GM19452 (cell line): ENCODE data around the gene DYNC2I2.
A peak's percentile ranks its signal among the peaks of the same experiment; 100 is the strongest.
"Not testable (repeated sequence)": the region's sequence is repeated elsewhere in the genome, so short reads cannot be mapped to it uniquely, and the experiment has no call there.

Experiments
- ATAC-seq: cut with Tn5 transposase; IDR thresholded peaks from one replicate; pipeline ENCODE4 v1.9.1; 2021; ENCODE audit not compliant: unreplicated experiment

DYNC2I2 gene

DNA sequence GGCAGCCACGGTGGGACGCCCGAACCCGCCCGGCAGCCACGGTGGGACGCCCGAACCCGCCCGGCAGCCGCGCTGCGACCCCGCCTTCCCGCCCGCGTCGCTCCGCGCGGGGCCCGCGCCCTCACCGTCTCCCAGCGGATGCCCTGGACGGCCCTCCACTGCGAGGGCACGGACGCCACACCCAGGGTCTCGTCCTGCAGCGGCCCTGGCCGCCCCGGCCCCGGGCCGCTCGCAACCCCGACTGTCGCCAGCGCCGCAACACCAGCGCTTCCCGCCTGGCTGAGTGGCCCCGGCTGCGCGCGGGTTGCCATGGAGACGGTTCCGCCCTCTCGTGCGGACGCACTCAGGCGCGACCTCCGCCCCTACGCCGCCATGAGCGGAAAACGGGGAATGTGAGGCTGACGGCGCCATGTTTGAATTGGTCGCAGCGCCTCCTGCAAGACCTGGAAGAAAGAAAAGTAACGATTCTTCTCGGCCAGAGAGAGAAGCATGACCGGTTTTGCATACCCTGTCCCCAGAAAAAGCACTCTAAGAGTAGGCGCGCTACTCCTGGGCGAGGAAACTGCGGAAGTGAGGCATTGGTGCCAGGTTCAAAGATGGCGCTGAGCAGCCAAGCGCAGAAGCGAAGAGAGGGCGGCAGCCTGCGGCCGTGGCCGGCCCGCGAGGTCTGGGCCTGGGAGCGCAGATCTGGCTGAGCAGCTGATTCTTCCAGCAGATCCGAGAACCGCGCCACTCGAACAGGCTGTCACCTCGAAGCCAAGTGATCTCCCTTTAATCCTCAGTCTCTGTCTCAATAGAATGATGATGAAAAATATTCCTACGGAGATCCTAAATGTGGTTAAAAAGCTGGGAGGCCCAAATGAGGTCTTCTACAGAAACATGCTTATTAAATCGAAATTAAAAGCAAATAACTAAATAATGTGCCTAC is at the start of gene DYNC2I2:
DYNC2I2 (minus strand) TSS at position 432 of the 928 bp plus-strand sequence; CDS start at position 311, 121 bp downstream.
- ATAC-seq, result peak; percentile 51

DNA sequence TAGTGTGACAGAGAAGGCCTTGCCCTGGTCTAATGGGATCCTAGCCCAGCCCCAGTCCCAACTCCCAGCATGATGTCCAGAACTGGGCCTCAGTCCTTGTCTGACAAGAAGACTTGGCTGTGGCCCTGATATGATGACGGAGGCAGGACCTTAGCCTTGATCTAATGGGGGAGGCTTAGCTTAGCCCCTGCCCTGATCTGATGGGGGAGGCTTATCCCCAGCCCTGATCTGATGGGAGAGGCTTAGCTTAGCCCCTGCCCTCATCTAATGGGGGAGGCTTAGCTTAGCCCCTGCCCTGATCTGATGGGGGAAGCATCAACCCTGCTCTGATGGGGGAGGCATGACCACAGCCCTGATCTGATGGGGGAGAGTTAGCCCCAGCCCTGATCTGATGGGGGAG is 49.4 kb upstream of the DYNC2I2 start:
- ATAC-seq, result no peak

DNA sequence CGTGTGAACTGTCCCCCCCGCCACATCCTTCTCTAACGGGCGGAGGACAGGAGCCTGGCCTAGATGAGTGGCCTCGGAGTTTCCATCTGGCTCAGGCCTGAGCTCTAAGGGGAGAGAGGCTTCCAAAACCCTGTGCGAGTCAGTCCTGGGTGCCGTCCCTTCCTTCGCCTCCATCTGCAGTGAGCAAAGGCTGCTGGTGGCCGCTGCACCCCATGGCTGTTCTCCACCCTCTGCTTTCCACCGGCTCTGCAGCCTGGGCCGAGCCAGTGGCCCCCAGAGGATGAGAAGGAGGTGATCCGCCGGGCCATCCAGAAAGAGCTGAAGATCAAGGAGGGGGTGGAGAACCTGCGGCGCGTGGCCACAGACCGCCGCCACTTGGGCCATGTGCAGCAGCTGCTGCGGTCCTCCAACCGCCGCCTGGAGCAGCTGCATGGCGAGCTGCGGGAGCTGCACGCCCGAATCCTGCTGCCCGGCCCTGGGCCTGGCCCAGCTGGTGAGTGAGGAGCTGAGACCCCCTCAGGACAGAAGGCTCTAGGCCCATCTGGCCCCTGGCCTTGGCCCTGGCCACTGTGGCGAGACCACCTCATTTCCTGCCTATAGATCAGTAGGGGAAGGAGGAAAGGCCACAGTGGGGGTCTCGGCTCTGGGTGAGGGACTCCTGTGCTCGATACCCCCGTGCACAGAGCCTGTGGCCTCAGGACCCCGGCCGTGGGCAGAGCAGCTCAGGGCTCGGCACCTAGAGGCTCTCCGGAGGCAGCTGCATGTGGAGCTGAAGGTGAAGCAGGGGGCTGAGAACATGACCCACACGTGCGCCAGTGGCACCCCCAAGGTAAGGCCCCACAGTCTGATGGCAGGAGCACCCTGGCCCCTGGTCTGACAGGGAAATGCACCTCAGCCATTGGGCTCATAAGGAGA is 48.7 kb upstream of the DYNC2I2 start:
- no peak for ATAC-seq

DNA sequence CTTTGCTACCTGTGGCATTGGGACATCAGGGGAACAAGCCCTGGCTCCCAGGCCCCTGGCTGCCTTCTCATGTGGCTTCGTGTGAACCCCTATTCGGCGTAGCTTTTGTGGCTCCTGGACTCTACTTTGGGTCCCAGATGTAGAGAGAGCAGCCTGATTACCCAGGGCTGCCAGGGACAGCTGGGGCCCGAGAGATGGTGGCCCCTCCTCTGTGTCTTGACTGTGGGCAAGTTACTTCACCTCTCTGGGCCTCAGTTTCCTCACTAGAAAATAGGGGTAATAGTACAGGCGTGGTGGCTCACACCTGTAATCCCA is 47.7 kb upstream of the DYNC2I2 start:
- no peak for ATAC-seq

DNA sequence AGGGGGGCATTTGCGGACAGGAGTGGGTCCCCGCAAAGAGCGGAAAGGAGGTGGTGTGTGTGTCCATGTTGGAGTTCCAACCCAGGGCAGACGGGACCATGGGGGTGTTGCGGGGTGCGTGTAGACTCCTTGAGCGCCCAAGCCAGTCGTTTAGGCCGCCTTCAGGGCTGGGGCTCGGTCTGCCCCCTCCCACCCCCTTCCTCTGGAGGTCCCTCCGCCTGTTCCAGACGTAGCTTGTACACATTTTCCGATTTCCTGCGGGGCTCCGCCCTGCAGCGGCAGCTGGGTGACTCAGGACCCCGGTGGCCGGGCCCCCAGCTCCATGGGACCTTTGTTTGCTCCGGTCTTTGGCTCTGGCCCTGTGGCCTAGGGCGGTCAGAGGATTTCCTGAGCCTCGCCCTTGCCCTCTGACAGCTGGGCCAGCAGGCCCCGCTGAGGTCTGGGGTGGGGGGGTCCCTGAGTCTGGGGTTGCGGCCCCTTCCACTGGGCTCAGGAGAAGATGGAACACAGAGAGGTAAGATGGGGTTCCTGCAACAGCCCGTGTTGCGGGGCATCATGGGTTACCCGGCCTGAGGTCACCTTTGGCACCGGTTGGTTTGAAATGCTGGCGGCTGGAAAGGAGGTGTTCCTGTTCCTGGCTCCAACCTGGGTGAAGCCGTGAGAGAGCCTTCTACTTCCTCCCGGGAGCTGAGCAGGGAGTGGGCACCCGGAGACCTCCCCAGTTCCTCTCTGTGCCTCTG is 47.1 kb upstream of the DYNC2I2 start:
- no peak for ATAC-seq

DNA sequence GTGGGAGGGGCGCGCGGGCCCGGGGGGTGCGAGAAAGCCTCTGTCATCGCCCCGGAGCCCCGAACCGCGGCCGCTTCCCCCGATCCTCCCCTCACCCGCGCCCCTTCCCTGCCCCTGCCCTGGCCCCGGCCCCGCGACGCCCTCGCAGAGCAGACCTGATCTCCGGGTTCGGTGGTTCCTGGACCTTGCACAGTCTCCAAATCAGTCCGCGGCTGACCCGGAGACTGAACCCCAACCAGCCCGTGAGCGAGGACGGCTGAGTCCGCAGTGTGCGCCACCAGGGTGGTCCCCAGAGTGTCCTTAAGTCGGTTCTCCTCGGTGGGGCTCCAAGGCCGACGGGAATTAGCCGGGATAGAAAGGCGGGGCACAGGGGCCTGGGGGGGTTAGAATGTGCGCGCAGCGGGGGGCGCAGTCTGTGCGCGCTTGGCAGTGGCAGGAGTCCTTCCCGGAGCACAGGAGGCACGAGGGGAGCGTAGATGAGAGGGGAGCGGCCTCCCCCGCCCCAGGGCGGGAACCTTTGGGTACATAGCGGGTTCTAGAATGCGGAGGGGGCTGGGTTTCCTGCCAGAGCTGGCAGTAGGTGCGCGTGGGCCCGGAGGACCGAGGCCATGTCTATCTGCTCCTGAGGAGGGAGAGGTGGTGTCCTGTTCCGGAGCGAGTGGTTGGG is 46.4 kb upstream of the DYNC2I2 start:
- ATAC-seq, result peak; percentile 25

DNA sequence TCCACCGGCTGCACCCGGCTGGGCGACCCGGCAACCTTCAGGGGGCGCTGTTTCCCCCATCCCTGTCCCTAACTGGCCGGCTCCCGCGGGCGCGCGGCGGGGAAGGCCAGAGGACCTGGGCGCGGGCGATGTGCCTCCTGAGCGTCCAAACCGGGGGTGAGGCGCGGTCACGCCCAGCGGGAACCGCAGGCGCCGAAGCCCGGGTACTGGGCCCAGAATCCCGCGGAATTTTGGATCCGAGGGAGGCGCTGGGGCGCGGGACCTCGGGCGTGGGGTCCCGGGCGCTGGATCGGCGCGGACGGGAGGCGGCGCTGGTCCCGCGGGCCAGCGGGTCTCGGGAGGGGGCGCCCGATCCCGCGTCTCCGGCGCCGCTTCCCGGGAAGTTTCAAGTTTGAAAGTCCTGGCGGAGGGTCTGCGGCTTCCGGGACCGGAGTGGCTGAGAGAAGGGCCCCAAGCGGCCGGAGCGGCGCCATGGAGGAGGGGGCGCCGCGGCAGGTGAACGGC is 45.9 kb upstream of the DYNC2I2 start, which contains the start of gene PKN3:
PKN3 (plus strand) TSS at position 59 of the 504 bp plus-strand sequence; CDS start at position 472, 413 bp downstream.
- peak; percentile 77 for ATAC-seq

DNA sequence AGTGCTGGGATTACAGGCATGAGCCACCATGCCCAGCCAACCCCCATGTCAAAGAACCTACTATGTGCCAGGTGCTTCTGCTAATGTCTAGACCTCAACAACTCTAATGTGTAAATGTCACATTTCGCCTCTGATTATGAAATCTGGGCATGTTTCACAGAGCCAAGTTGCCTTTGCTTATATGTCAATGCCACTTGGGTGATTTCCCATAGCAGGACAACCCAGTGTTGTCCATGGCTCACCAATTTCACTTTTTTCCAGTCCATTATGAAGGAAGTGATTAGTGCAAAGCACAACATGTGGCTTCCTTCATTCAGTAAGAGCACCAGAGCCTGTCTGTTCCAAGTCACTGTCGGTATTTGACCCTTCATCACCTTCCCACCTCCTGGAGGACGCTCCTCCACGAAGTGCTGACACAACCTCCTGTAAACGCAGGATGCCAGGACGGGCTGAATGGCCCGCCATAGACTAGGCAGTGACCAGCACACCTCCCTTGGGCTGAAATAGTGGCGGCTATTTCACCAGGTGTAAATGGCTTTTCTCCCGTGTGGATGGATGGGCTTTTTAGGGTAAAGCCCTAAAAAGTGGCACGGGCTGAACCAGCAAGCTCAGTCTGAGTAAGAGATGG is 44.7 kb upstream of the DYNC2I2 start:
- no peak for ATAC-seq

DNA sequence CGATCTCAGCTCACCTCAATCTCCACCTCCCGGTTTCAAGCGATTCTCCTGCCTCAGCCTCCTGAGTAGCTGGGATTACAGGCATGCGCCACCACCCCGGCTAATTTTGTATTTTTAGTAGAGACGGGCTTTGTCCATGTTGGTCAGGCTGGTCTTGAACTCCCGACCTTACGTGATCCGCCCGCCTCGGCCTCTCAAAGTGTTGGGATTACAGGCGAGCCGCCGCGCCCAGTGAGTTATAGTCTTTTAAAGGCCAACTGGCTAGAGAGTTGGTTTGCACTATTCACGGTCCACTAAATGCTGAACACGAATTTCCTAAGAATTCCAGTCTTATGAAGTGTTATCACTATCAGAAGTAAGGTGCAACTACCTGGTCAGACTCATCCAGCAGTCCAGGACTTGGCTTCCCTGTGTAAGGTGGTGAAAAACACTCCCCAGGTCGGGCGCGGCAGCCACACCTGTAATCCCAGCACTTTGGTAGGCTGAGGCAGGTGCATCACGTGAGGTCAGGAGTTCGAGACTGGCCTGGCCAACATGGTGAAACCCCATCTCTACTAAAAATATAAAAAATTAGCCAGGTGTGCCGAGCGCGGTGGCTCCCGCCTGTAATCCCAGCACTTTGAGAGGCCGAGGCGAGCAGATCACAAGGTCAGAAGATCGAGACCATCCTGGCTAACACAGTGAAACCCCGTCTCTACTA is 42.6 kb upstream of the DYNC2I2 start:
- not testable (repeated sequence) for ATAC-seq

DNA sequence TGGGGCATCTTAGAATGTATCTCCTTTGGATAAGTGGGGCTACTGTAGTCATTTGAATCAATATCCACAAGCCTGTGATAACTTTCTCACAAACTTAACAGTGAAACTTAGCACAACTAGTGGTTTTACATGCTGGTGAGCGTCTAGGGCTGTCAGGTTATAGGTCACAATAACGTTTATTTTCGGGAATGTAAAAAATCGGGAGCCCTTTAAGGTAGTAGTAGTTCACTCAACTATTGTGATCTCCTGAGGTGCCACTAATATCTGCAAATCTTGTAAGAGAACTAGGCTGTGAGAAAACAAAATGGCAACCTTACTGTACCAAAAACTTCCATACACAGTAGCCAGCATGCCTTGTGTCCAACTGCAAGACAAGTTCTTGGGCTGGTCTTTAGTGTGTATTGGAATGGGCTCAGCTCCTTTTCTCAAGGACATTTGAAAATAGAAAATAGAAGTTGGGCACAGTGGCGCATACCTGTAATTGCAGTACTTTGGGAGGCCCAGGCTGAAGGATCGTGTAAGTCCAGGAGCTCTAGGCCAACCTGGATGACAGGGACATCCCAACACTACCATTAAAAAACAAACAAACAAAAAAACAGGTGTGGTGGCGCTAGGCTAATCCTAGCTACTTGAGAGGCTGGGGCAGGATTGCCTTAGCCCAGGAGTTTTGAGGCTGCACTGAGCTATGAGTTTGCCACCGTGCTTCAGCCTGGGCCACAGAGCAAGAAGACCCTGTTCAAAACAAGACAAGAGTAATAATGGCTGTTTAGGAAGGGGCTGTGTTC is 40.5 kb upstream of the DYNC2I2 start:
- ATAC-seq, result no peak

DNA sequence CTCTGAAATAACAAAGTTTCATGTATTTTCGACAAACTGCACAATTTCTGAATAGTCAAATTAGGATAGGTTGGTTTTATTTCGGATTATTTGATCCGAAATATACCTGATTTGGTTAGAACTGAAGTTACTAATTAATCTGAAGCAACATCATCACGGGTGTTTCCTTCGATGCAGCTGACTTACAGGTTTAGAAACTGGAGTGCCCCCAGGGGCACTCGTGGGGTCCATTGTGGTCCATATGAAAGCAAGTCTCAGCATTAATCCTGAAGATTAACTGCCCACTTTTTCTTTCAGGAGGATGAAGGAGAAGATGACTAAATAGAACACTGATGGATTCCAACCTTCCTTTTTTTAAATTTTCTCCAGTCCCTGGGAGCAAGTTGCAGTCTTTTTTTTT is 37.7 kb upstream of the DYNC2I2 start:
- ATAC-seq, result no peak

DNA sequence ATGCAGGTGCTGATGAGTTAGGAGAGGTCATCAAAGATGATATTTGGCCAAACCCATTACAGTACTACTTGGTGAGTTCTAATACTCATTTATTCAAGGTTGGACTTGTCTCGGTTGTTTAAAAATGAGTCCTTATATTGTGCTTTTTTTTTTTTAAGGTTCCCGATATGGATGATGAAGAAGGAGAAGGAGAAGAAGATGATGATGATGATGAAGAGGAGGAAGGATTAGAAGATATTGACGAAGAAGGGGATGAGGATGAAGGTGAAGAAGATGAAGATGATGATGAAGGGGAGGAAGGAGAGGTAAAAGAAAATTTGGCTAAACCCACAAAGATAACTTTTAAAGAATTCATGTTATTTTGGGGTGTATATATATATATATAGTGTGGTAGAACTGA is 37.1 kb upstream of the DYNC2I2 start:
- not testable (repeated sequence) for ATAC-seq

DNA sequence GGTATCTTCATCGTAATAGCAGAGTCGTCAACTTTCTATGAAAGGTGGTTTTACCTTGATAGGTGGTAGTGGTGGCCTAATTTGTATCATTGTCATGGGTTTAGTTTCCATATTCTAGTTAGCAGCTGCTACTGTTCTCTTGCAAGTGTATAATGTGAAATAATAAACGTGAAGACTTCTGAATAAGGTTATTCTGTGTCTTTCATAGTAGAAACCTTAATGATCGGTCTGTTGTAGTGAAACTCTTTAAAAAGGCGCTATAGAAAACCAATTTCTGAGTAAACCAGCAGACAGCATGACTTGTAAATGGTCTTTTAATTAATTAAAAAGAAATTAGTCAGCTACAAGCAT is 34.0 kb upstream of the DYNC2I2 start:
- ATAC-seq, result no peak

DNA sequence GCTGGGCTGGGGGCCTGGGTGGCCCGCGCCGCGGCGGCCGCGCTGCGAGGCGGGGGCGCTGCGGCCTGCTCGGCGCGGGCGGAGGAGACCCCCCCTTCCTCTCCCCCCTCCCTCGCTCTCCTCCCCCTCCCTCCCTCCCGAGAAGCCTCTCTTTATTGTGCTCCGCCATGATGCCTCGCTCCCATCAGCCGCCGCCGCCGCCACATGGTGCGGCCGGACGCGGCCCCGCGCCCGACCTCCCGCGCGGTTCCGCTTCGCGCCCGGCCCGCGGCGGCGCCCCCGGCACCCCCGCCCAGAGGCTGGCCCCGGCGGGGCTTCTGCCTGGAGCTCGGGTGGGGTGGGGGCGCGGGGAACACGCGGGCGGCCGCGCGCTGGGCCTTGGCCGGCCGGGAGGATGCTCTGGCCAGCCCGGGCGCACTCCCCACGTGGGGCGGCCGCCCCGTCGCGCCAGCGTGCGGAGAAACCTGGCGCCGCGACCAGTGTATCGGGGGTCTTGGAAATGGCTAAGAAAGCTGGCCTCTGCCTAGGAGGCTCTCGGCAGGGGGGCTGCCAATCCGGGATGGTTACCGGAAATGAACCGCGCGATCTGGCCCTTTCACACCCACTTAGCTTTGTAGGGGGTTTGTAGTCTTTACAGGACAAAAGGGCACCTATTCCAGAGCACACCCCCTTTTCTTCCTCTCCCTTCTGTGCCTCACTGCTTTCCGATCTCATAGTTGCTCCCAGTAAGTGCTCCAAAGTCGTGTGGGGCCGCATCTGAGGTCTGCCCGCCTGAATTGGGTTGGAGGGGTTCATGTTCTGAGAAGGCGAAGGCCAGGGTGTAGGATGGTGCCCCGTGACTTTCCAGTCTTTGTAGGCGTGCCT is 33.4 kb upstream of the DYNC2I2 start:
- ATAC-seq, result no peak

DNA sequence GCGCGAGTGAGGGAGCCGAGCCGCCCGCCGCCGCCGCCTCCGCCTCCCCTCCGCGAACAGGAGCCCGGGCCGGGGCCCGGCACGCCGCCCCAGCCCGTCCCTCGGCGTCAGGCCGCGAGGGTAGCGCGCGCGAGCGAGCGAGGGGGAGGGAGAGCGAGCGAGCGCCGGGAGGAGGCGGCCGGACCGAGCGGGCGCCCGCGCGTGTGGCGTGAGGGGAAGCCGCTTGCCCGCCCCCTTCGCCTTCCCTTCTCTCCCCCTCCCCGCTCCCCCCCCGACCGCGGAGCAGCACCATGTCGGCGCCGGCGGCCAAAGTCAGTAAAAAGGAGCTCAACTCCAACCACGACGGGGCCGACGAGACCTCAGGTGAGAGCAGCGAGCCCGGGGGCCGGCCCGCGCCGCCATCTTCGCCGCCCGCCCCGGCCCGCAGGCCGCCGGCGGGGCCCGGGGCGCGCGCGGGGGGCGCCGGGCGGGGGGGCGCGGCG is 32.7 kb upstream of the DYNC2I2 start:
- peak; percentile 18 for ATAC-seq

DNA sequence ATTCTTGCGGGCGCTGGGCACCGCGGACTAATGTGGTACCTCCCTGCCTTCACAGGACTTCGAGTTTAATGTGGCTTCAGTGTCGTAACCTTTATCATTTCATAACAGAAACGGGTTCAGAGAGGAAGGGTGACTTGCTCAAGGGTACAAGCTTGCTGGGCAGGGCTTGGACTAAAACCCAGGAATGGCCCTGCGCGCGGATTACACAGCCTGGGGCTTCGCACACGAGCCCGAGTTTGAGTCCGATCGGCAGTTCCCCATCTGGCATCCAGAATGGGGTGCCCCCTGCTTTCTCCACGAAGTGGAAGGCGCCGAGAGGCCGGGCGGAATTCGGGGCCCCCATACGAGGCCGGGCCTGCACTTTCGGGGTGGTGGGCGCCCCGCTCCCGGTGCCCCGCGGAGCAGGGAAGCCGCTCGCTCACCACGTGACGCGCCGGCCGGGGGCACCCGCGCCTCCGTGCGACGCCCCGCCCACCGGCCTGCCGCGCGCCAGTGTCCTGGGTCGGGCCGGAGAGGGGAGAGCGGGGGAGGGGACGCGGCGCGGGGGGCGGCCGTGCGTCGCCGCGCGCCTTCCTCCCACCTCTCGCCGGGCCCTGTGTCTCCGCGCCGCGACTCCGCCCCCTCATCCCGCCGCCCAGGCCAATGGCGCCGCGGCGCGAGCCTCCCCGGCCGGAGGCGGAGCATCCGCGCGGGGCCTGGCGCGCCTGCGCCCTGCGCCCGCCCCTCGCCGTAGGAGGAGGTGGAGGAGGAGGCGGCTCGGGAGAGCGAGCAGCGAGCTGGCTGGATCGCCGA is 32.0 kb upstream of the DYNC2I2 start, which contains the start of gene SET:
SET (plus strand) TSS at position 722 of the 792 bp plus-strand sequence. CDS start 361 bp downstream, outside the sequence.
- ATAC-seq, result peak; percentile 68
